ENCODE measurements around the gene CELF1. TPM values are rescaled to one million over a fixed set of nuclear protein-coding genes. Genes with fewer than 3 reads are reported as not detected.
"Not testable (repeated sequence)": the region's sequence is repeated elsewhere in the genome, so short reads cannot be mapped to it uniquely, and the experiment has no call there.

Gene CELF1
- total RNA-seq, 2 donors from 2014 or later = 57.1 to 65.9 TPM

DNA sequence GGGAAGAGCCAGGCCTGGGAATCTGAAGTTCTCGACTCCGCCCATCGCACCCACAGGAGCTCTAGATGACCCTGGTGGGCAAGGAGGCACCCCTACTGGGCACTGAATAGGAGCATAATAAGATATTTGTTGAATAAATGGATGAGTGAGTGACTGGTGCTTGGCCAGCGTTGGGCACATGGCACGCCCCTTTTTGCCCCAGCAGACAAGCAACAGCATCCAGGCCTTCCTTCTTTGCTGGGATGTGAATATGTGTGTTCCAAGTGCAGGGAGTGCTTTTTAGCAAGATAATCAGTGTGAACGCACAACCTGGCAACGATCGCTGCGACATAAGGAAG, 443 bp upstream of the CELF1 start:
- peak; percentile 60 for DNase-seq (ENCODE audit: low spot score)
- H3K4me3 ChIP-seq = peak overlapping the region; percentile 96 to 97
- H3K9me3 ChIP-seq = no peaks in the 10 kb centered on the region
- TF ChIP-seq, protein P1, sequence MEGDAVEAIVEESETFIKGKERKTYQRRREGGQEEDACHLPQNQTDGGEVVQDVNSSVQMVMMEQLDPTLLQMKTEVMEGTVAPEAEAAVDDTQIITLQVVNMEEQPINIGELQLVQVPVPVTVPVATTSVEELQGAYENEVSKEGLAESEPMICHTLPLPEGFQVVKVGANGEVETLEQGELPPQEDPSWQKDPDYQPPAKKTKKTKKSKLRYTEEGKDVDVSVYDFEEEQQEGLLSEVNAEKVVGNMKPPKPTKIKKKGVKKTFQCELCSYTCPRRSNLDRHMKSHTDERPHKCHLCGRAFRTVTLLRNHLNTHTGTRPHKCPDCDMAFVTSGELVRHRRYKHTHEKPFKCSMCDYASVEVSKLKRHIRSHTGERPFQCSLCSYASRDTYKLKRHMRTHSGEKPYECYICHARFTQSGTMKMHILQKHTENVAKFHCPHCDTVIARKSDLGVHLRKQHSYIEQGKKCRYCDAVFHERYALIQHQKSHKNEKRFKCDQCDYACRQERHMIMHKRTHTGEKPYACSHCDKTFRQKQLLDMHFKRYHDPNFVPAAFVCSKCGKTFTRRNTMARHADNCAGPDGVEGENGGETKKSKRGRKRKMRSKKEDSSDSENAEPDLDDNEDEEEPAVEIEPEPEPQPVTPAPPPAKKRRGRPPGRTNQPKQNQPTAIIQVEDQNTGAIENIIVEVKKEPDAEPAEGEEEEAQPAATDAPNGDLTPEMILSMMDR (IDR thresholded peaks at IDR 0.05) = peak in 1 of 2 donors; percentile 10
- H3K27me3 ChIP-seq = no peaks in the 10 kb centered on the region
- H3K27ac ChIP-seq = peak overlapping the region; percentile 94 to 95
- peaks cover 0 to 24% of the 10 kb centered on the region in 2 donors for H3K4me1 ChIP-seq
- no peaks in the 10 kb centered on the region for H3K36me3 ChIP-seq

DNA sequence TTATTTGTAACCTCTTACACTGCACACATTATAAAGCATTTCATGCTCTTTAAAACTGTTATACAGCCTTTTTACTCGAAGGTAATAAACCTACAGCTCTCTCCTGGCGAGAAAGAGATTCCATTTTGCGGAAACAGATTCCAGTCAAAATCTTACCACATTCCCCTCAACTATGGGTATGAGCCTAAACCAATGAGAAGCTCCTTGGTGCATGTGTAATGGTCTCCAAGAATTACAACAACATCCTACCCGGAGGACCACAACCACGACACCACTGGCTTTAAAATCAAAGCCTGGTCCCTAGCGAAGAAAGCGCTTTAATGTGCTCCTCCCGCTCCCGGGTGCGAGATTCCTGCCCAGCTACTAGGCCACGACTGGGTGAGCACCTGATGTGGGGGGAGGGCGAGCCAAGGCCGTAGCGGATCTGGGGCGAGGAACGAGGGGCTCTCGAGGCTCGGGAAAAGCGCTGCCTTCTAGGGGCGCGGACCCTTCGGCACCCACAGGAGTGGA, 821 bp downstream of the CELF1 start:
- TF ChIP-seq, protein P1 (IDR thresholded peaks at IDR 0.05) = no peak
- Histone ChIP-seq H3K9me3 (no peaks in the 10 kb centered on the region), H3K4me3 (peak overlapping the region; percentile 96 to 97), H3K4me1 (peaks cover 0 to 24% of the 10 kb centered on the region in 2 donors), H3K27me3 (no peaks in the 10 kb centered on the region), H3K36me3 (no peaks in the 10 kb centered on the region), H3K27ac (peak overlapping the region; percentile 94 to 95)
- DNase-seq (ENCODE audit: low spot score) = no peak

GRCh38 chr11:47551086-47551485, 1.8 kb downstream of the CELF1 start:
- Histone ChIP-seq H3K27ac (no peak overlapping the region), H3K9me3 (no peaks in the 10 kb centered on the region), H3K4me3 (peak overlapping the region in 1 of 2 donors; percentile 96), H3K27me3 (no peaks in the 10 kb centered on the region), H3K4me1 (peaks cover 0 to 24% of the 10 kb centered on the region in 2 donors), H3K36me3 (no peaks in the 10 kb centered on the region)
- no peak for DNase-seq (ENCODE audit: low spot score)
- TF ChIP-seq, protein P1 (IDR thresholded peaks at IDR 0.05) = no peak

GRCh38 chr11:47550288-47551047, 2.5 kb downstream of the CELF1 start:
- Histone ChIP-seq H3K27me3 (no peaks in the 10 kb centered on the region), H3K9me3 (no peaks in the 10 kb centered on the region), H3K4me3 (no peak overlapping the region), H3K36me3 (no peaks in the 10 kb centered on the region), H3K27ac (no peak overlapping the region), H3K4me1 (peaks cover 0 to 24% of the 10 kb centered on the region in 2 donors)
- TF ChIP-seq, protein P1 (IDR thresholded peaks at IDR 0.05) = no peak
- no peak for DNase-seq (ENCODE audit: low spot score)

- H3K27me3 ChIP-seq; H3K27ac ChIP-seq; H3K9me3 ChIP-seq; H3K36me3 ChIP-seq; H3K4me3 ChIP-seq; DNase-seq (ENCODE audit: low spot score): not testable (repeated sequence)
- peaks cover 0 to 16% of the 10 kb centered on the region in 2 donors for H3K4me1 ChIP-seq
Measured at GRCh38 chr11:47546274-47546673, 6.7 kb downstream of the CELF1 start.

- no peak overlapping the region for H3K27ac ChIP-seq
- peaks cover 0 to 18% of the 10 kb centered on the region in 2 donors for H3K4me1 ChIP-seq
- TF ChIP-seq, protein P1 (IDR thresholded peaks at IDR 0.05) = no peak
- no peaks in the 10 kb centered on the region for H3K27me3 ChIP-seq
- H3K9me3 ChIP-seq = no peaks in the 10 kb centered on the region
- no peak overlapping the region for H3K4me3 ChIP-seq
- DNase-seq (ENCODE audit: low spot score) = no peak
- no peaks in the 10 kb centered on the region for H3K36me3 ChIP-seq
Measured at GRCh38 chr11:47545298-47545697, 7.6 kb downstream of the CELF1 start.

All from right atrium auricular region (tissue), 2 donors.